ENCODE data around the gene PIK3CD.
"Not testable (repeated sequence)": the region's sequence is repeated elsewhere in the genome, so short reads cannot be mapped to it uniquely, and the experiment has no call there.

Gene PIK3CD

GRCh38 chr1:9696793-9697192, 45.3 kb downstream of the PIK3CD start:
- no peak for DNase-seq (ENCODE audit: low spot score in 2 of 2)
- no peaks in the 10 kb centered on the region for H3K27me3 ChIP-seq (ENCODE audit: low read depth)
- H3K4me3 ChIP-seq, result no peak overlapping the region
- no peaks in the 10 kb centered on the region for H3K4me1 ChIP-seq
- in situ Hi-C loops (cut with MboI; ENCODE audit: low sequenced_read_pairs), result no loop called here
- no peaks in the 10 kb centered on the region for H3K9me3 ChIP-seq
- H3K36me3 ChIP-seq (replicated peaks), result no peaks in the 10 kb centered on the region

GRCh38 chr1:9699361-9699760, 47.8 kb downstream of the PIK3CD start:
- no peaks in the 10 kb centered on the region for H3K36me3 ChIP-seq (replicated peaks)
- DNase-seq (ENCODE audit: low spot score in 2 of 2), result no peak
- H3K4me1 ChIP-seq, result no peaks in the 10 kb centered on the region
- no peak overlapping the region for H3K4me3 ChIP-seq
- H3K9me3 ChIP-seq, result 0 out of 2 replicates have a peak, but pooled peaks cover 5% of the 10 kb centered on the region
- in situ Hi-C loops (cut with MboI; ENCODE audit: low sequenced_read_pairs), result no loop called here
- no peaks in the 10 kb centered on the region for H3K27me3 ChIP-seq (ENCODE audit: low read depth)

- 0 out of 2 replicates have a peak, but pooled peaks cover 6% of the 10 kb centered on the region for H3K9me3 ChIP-seq
- peaks cover 5% of the 10 kb centered on the region for H3K4me1 ChIP-seq
- H3K27me3 ChIP-seq (ENCODE audit: low read depth), result no peaks in the 10 kb centered on the region
- no peak for DNase-seq (ENCODE audit: low spot score in 2 of 2)
- H3K4me3 ChIP-seq, result no peak overlapping the region
- in situ Hi-C loops (cut with MboI; ENCODE audit: low sequenced_read_pairs), result no loop called here
- no peaks in the 10 kb centered on the region for H3K36me3 ChIP-seq (replicated peaks)
These were observed 48.8 kb downstream of the PIK3CD start for GRCh38 chr1:9700340-9700739.

- Histone ChIP-seq H3K27me3 (ENCODE audit: low read depth) (no peaks in the 10 kb centered on the region), H3K4me1 (peaks cover 9% of the 10 kb centered on the region), H3K36me3 (replicated peaks) (no peaks in the 10 kb centered on the region), H3K4me3 (no peak overlapping the region), H3K9me3 (0 out of 2 replicates have a peak, but pooled peaks cover 6% of the 10 kb centered on the region)
- no peak for DNase-seq (ENCODE audit: low spot score in 2 of 2)
- in situ Hi-C loops (cut with MboI; ENCODE audit: low sequenced_read_pairs), result no loop called here
These were observed 50.1 kb downstream of the PIK3CD start for GRCh38 chr1:9701665-9702064.

GRCh38 chr1:9703165-9703509, 51.6 kb downstream of the PIK3CD start:
- H3K4me1 ChIP-seq, result peaks cover 9% of the 10 kb centered on the region
- H3K9me3 ChIP-seq, result 0 out of 2 replicates have a peak, but pooled peaks cover 6% of the 10 kb centered on the region
- no peaks in the 10 kb centered on the region for H3K27me3 ChIP-seq (ENCODE audit: low read depth)
- H3K36me3 ChIP-seq (replicated peaks), result no peaks in the 10 kb centered on the region
- no peak overlapping the region for H3K4me3 ChIP-seq
- DNase-seq (ENCODE audit: low spot score in 2 of 2), result no peak
- in situ Hi-C loops (cut with MboI; ENCODE audit: low sequenced_read_pairs), result no loop called here

GRCh38 chr1:9703681-9704080, 52.1 kb downstream of the PIK3CD start:
- 0 out of 2 replicates have a peak, but pooled peaks cover 6% of the 10 kb centered on the region for H3K9me3 ChIP-seq
- H3K36me3 ChIP-seq (replicated peaks), result no peaks in the 10 kb centered on the region
- no peak overlapping the region for H3K4me3 ChIP-seq
- no peaks in the 10 kb centered on the region for H3K27me3 ChIP-seq (ENCODE audit: low read depth)
- in situ Hi-C loops (cut with MboI; ENCODE audit: low sequenced_read_pairs), result no loop called here
- DNase-seq (ENCODE audit: low spot score in 2 of 2), result no peak
- peaks cover 9% of the 10 kb centered on the region for H3K4me1 ChIP-seq

GRCh38 chr1:9705337-9706093, 54.0 kb downstream of the PIK3CD start:
- no peak overlapping the region for H3K4me3 ChIP-seq
- in situ Hi-C loops (cut with MboI; ENCODE audit: low sequenced_read_pairs), result no loop called here
- no peak for DNase-seq (ENCODE audit: low spot score in 2 of 2)

GRCh38 chr1:9706178-9706577, 54.6 kb downstream of the PIK3CD start:
- DNase-seq (ENCODE audit: low spot score in 2 of 2), result no peak
- no peaks in the 10 kb centered on the region for H3K36me3 ChIP-seq (replicated peaks)
- H3K27me3 ChIP-seq (ENCODE audit: low read depth), result no peaks in the 10 kb centered on the region
- H3K4me1 ChIP-seq, result peaks cover 9% of the 10 kb centered on the region
- 0 out of 2 replicates have a peak, but pooled peaks cover 6% of the 10 kb centered on the region for H3K9me3 ChIP-seq
- H3K4me3 ChIP-seq, result no peak overlapping the region
- in situ Hi-C loops (cut with MboI; ENCODE audit: low sequenced_read_pairs), result no loop called here

More at GRCh38 chr1:9705337-9706093, 54.0 kb downstream of the PIK3CD start:
- H3K27me3 ChIP-seq (ENCODE audit: low read depth), result no peaks in the 10 kb centered on the region
- H3K36me3 ChIP-seq (replicated peaks), result no peaks in the 10 kb centered on the region
- 0 out of 2 replicates have a peak, but pooled peaks cover 6% of the 10 kb centered on the region for H3K9me3 ChIP-seq
- H3K4me1 ChIP-seq, result peaks cover 9% of the 10 kb centered on the region

GRCh38 chr1:9710037-9710436, 58.5 kb downstream of the PIK3CD start:
- Histone ChIP-seq H3K4me3 (no peak overlapping the region), H3K4me1 (peaks cover 7% of the 10 kb centered on the region), H3K27me3 (ENCODE audit: low read depth) (no peaks in the 10 kb centered on the region), H3K36me3 (replicated peaks) (no peaks in the 10 kb centered on the region; the same call in 1 of the 2 replicates), H3K9me3 (no peaks in the 10 kb centered on the region)
- in situ Hi-C loops (cut with MboI; ENCODE audit: low sequenced_read_pairs), result no loop called here
- DNase-seq (ENCODE audit: low spot score in 2 of 2), result no peak

GRCh38 chr1:9711466-9712020, 60.0 kb downstream of the PIK3CD start:
- Histone ChIP-seq H3K27me3 (ENCODE audit: low read depth) (no peaks in the 10 kb centered on the region), H3K4me3 (no peak overlapping the region), H3K9me3 (no peaks in the 10 kb centered on the region), H3K36me3 (replicated peaks) (no peaks in the 10 kb centered on the region; the same call in 1 of the 2 replicates), H3K4me1 (no peaks in the 10 kb centered on the region)
- DNase-seq (ENCODE audit: low spot score in 2 of 2), result no peak
- in situ Hi-C loops (cut with MboI; ENCODE audit: low sequenced_read_pairs), result no loop called here

GRCh38 chr1:9712767-9713166, 61.2 kb downstream of the PIK3CD start:
- H3K4me1 ChIP-seq; H3K4me3 ChIP-seq; H3K9me3 ChIP-seq; in situ Hi-C loops (cut with MboI; ENCODE audit: low sequenced_read_pairs); H3K27me3 ChIP-seq (ENCODE audit: low read depth); DNase-seq (ENCODE audit: low spot score in 2 of 2); H3K36me3 ChIP-seq (replicated peaks): not testable (repeated sequence)

GRCh38 chr1:9714257-9714718, 62.8 kb downstream of the PIK3CD start:
- H3K27me3 ChIP-seq (ENCODE audit: low read depth), result no peaks in the 10 kb centered on the region
- no peaks in the 10 kb centered on the region for H3K4me1 ChIP-seq
- H3K36me3 ChIP-seq (replicated peaks), result no peaks in the 10 kb centered on the region; the same call in 1 of the 2 replicates
- in situ Hi-C loops (cut with MboI; ENCODE audit: low sequenced_read_pairs), result no loop called here
- H3K4me3 ChIP-seq, result no peak overlapping the region
- no peak for DNase-seq (ENCODE audit: low spot score in 2 of 2)
- no peaks in the 10 kb centered on the region for H3K9me3 ChIP-seq

- Histone ChIP-seq H3K27me3 (ENCODE audit: low read depth) (no peaks in the 10 kb centered on the region), H3K4me3 (no peak overlapping the region), H3K4me1 (no peaks in the 10 kb centered on the region), H3K36me3 (replicated peaks) (no peaks in the 10 kb centered on the region; the same call in 1 of the 2 replicates), H3K9me3 (no peaks in the 10 kb centered on the region)
- DNase-seq (ENCODE audit: low spot score in 2 of 2), result no peak
- in situ Hi-C loops (cut with MboI; ENCODE audit: low sequenced_read_pairs), result no loop called here
These were observed 64.2 kb downstream of the PIK3CD start for GRCh38 chr1:9715536-9716226.

All from HAP-1 (cell line).